B cell (primary cell): ENCODE measurements around the gene SIGLEC6. TPM values are rescaled to one million over a fixed set of nuclear protein-coding genes. Genes with fewer than 3 reads are reported as not detected.

ENCODE experiments used
- ATAC-seq: fragments of 200-7000 bp; cut with Tn5 transposase; one replicate; pipeline ENCODE4 v1.10.0; 2021; ENCODE audit warnings: low read depth, mild to moderate bottlenecking, moderate number of reproducible peaks, moderate library complexity
- CTCF ChIA-PET: fragments of 350-600 bp; sonication (Branson Sonifier 250); formaldehyde crosslinking; loops from one replicate; lab custom pipeline; 2021; ENCODE audit warnings: antibody characterized with exemption, inconsistent platforms; lab: Charles Lee
- POLR2A ChIA-PET: fragments of 350-600 bp; sonication (Branson Sonifier 250); formaldehyde crosslinking; loops from one replicate; lab custom pipeline; 2021; ENCODE audit warnings: antibody characterized with exemption; lab: Charles Lee
- DNase-seq: peaks from one replicate; pipeline ENCODE4 v3.0.0; 2013
- H2AFZ ChIP-seq: 2 replicates; pipeline ENCODE4 v1.6.1; 2012; ENCODE audit warnings: mild to moderate bottlenecking, low read depth, low read length; ENCODE audit not compliant: insufficient read depth, poor library complexity, severe bottlenecking
- H3K27ac ChIP-seq, 2 donors: 1 replicate in 1 of 2; 2 replicates in 1 of 2; pipeline ENCODE4 v1.5.1; 2012 to 2013; ENCODE audit warnings: low read length in 2 of 2, mild to moderate bottlenecking in 2 of 2, moderate library complexity in 1 of 2
- H3K27me3 ChIP-seq, 4 experiments: fragments of 200-600 bp in 1 of 4; sonication (generic) in 1 of 4; replicated peaks in 1 of 4; 1 replicate in 2 of 4; 2 replicates in 2 of 4; pipeline versions ENCODE4 v1.6.1 to v1.7.0; 2013 to 2016; ENCODE audit warnings: low read length in 3 of 4, mild to moderate bottlenecking in 2 of 4, mixed read lengths in 1 of 4, moderate library complexity in 1 of 4; ENCODE audit not compliant: insufficient read depth in 4 of 4, control insufficient read depth in 3 of 4; ENCODE audit errors: control extremely low read depth in 1 of 4
- H3K36me3 ChIP-seq, 2 experiments: replicated peaks in 1 of 2; 1 replicate in 1 of 2; 2 replicates in 1 of 2; pipeline versions ENCODE4 v1.6.1 to v1.7.1; 2013; ENCODE audit warnings: low read length in 1 of 2; ENCODE audit not compliant: insufficient read depth in 2 of 2, control insufficient read depth in 1 of 2; ENCODE audit errors: control extremely low read depth in 1 of 2, extremely low read depth in 1 of 2
- H3K4me1 ChIP-seq, 2 donors: fragments of 200-600 bp in 1 of 2; sonication (generic) in 1 of 2; 1 replicate in 1 of 2; 2 replicates in 1 of 2; pipeline versions ENCODE4 v1.5.1 to v1.6.1; 2013 to 2017; ENCODE audit warnings: low read length in 2 of 2; ENCODE audit not compliant: control insufficient read depth in 2 of 2, insufficient read depth in 2 of 2
- H3K4me2 ChIP-seq: replicated peaks from 2 replicates; pipeline ENCODE3; 2012; ENCODE audit warnings: mild to moderate bottlenecking, low read depth, low read length; ENCODE audit not compliant: poor library complexity, severe bottlenecking
- H3K4me3 ChIP-seq, 5 experiments: fragments of 200-600 bp in 1 of 5; sonication (generic) in 1 of 5; 1 replicate in 3 of 5; 2 replicates in 2 of 5; pipeline versions ENCODE4 v1.5.1 to v1.7.0; 2011 to 2016; ENCODE audit warnings: low read length in 4 of 5, mild to moderate bottlenecking in 4 of 5, low read depth in 2 of 5, control low read depth in 1 of 5, moderate library complexity in 1 of 5; ENCODE audit not compliant: insufficient read depth in 1 of 5; ENCODE audit errors: control extremely low read depth in 1 of 5, extremely low read depth in 1 of 5
- H3K79me2 ChIP-seq: fragments of 200-600 bp; sonication (generic); one replicate; pipeline ENCODE4 v1.6.0; 2016; ENCODE audit warnings: low read length; ENCODE audit not compliant: control insufficient read depth, insufficient read depth
- H3K9ac ChIP-seq: fragments of 200-600 bp; sonication (generic); 2 replicates; pipeline ENCODE4 v1.6.1; 2017; ENCODE audit warnings: mild to moderate bottlenecking, low read length, moderate library complexity
- H3K9me3 ChIP-seq, 3 donors: one replicate each; pipeline versions ENCODE4 v1.6.1 to v1.7.1; 2013; ENCODE audit warnings: low read length in 2 of 3; ENCODE audit not compliant: control insufficient read depth in 2 of 3, insufficient read depth in 1 of 3; ENCODE audit errors: control extremely low read depth in 1 of 3
- H4K20me1 ChIP-seq: 2 replicates; pipeline ENCODE4 v1.6.0; 2012; ENCODE audit warnings: mild to moderate bottlenecking, low read length; ENCODE audit not compliant: insufficient read depth, control insufficient read depth, poor library complexity, severe bottlenecking
- H3K27ac Mint-ChIP-seq: one replicate; pipeline ENCODE4 v1.8.0; 2021; ENCODE audit warnings: mixed read lengths
- H3K27me3 Mint-ChIP-seq: one replicate; pipeline ENCODE4 v1.8.0; 2021; ENCODE audit warnings: mixed read lengths
- H3K4me1 Mint-ChIP-seq: one replicate; pipeline ENCODE4 v1.8.0; 2021; ENCODE audit warnings: mixed read lengths
- H3K4me3 Mint-ChIP-seq: one replicate; pipeline ENCODE4 v1.8.0; 2021; ENCODE audit warnings: mixed read lengths
- H3K9me3 Mint-ChIP-seq: one replicate; pipeline ENCODE4 v1.8.0; 2022; ENCODE audit warnings: mixed read lengths; ENCODE audit not compliant: insufficient read depth
- EZH2 ChIP-seq: IDR thresholded peaks from 2 replicates; pipeline ENCODE4 v1.6.1; 2012; ENCODE audit warnings: borderline replicate concordance, low read depth, mild to moderate bottlenecking, moderate library complexity, low read length; ENCODE audit not compliant: insufficient read depth, poor library complexity, severe bottlenecking
- WGBS: methylation state at CpG from one replicate; pipeline ENCODE4 v1.1.5; 2013; ENCODE audit warnings: missing lambda C conversion rate; ENCODE audit not compliant: insufficient coverage; 5-methylcytosine and 5-hydroxymethylcytosine counted together
- intact Hi-C: fragments of 100-400 bp; cut with micrococcal nuclease; formaldehyde crosslinking; loops from one replicate; pipeline ENCODE4 v1.10.0; 2022
- polyA plus RNA-seq: library from polyadenylated mRNA; depleted of rRNA; stranded (reverse); fragments of >200 nt; gene quantifications from 2 replicates; pipeline ENCODE4 v1.2.3, GENCODE V29; 2012
- total RNA-seq, 2 donors: library from RNA; stranded (reverse); fragments of 120-200 nt in 1 of 2; gene quantifications; 1 replicate in 1 of 2; 2 replicates in 1 of 2; pipeline versions ENCODE4 v1.2.3 to v1.2.4, GENCODE V29; 2013 to 2022
- TF ChIP-seq, protein P1 (sequence below): fragments of 200-600 bp; IDR thresholded peaks from one replicate; pipeline ENCODE4 v1.8.0; 2022; ENCODE audit warnings: antibody characterized with exemption, mild to moderate bottlenecking

The SIGLEC6 gene
- total and polyA plus RNA-seq, 2 donors (not counting 1 experiment from before 2014, with no cell fraction given) = 21.2 to 35.4 TPM

DNA sequence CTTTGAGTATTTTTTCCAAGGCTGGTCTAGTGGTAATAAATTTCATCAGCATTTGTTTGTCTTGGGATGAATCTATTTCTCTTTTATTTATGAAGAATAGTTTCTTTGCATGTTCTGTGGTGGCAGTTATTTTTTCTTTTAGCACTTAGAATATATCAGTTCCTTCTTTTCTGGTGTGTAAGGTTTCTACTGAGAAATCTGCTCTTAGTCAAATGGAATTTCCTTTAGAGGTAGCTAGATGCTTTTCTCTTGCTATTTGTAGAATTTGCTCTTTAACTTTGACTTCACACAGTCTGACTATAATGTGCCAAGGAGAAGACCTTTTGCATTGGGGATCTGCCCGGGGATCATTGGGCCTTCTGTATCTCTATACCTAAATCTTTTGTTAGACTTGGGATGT, 4.1 kb upstream of the SIGLEC6 start:
- H3K4me3 Mint-ChIP-seq = peak overlapping the region; percentile 23
- no peak overlapping the region for H2AFZ ChIP-seq
- H3K9ac ChIP-seq = no peak overlapping the region
- intact Hi-C loops = loop anchor here (1.0 kb wide), 1 partner anchor 11 kb away; no protein-coding TSS in a partner anchor
- peak overlapping the region; percentile 84 for H3K27ac Mint-ChIP-seq
- H3K27me3 ChIP-seq = no peaks in the 10 kb centered on the region
- peak overlapping the region; percentile 4 for H3K4me2 ChIP-seq
- no peak for DNase-seq
- H3K4me1 ChIP-seq = peaks cover 19 to 25% of the 10 kb centered on the region in 2 donors
- H3K4me1 Mint-ChIP-seq = peaks cover 48% of the 10 kb centered on the region
- no peak overlapping the region for H3K27ac ChIP-seq
- no peaks in the 10 kb centered on the region for H3K9me3 Mint-ChIP-seq
- POLR2A ChIA-PET = no interaction called here
- H3K4me3 ChIP-seq = peak overlapping the region in 1 of 5 experiments; percentile 0
- WGBS = no CpG with 5 or more reads among the region's 1 CpG
- no peak for ATAC-seq
- no peaks in the 10 kb centered on the region for H4K20me1 ChIP-seq
- CTCF ChIA-PET = interaction anchor here (1.0 to 1.8 kb wide), 4 partner anchors 21 to 121 kb away, joined by 3 to 5 read pairs (median 4); no protein-coding TSS in a partner anchor
- H3K27me3 Mint-ChIP-seq = peaks cover 4% of the 10 kb centered on the region
- H3K36me3 ChIP-seq = no peaks in the 10 kb centered on the region
- peaks cover 5% of the 10 kb centered on the region for H3K79me2 ChIP-seq
- no peak for TF ChIP-seq EZH2
- TF ChIP-seq, protein P1, sequence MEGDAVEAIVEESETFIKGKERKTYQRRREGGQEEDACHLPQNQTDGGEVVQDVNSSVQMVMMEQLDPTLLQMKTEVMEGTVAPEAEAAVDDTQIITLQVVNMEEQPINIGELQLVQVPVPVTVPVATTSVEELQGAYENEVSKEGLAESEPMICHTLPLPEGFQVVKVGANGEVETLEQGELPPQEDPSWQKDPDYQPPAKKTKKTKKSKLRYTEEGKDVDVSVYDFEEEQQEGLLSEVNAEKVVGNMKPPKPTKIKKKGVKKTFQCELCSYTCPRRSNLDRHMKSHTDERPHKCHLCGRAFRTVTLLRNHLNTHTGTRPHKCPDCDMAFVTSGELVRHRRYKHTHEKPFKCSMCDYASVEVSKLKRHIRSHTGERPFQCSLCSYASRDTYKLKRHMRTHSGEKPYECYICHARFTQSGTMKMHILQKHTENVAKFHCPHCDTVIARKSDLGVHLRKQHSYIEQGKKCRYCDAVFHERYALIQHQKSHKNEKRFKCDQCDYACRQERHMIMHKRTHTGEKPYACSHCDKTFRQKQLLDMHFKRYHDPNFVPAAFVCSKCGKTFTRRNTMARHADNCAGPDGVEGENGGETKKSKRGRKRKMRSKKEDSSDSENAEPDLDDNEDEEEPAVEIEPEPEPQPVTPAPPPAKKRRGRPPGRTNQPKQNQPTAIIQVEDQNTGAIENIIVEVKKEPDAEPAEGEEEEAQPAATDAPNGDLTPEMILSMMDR = no peak
- peaks cover 0 to 4% (median 0%) of the 10 kb centered on the region in 3 donors for H3K9me3 ChIP-seq

DNA sequence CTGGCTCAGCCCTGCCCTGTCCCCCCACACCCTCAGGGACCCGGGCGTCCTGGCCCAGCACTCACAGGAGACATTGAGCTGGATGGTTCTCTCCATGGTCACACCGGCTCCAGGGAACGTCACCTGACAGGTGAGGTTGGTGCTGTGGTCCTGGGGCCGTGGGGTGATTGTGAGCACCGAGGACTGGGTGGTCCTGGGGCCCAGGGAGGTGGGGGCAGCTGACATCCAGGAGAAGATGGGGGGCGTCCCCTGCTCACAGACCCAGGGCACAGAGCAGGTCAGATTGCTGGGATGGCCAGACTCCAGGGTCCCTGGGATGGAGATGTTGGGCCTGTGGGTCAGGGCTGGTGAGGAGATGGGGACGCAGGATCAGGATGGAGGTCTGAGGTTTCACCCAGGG, 854 bp downstream of the SIGLEC6 start:
- Histone ChIP-seq H3K9me3 (peaks cover 0 to 4% (median 0%) of the 10 kb centered on the region in 3 donors), H3K27me3 (no peaks in the 10 kb centered on the region), H3K4me1 (peaks cover 28 to 48% of the 10 kb centered on the region in 2 donors), H2AFZ (no peak overlapping the region), H4K20me1 (no peaks in the 10 kb centered on the region), H3K4me3 (peak overlapping the region in 3 of 5 experiments; percentile 51 to 60 (median 52)), H3K79me2 (peaks cover 5% of the 10 kb centered on the region), H3K9ac (peak overlapping the region; percentile 64), H3K36me3 (peaks cover 0 to 9% of the 10 kb centered on the region in 2 experiments), H3K4me2 (peak overlapping the region; percentile 74), H3K27ac (no peak overlapping the region)
- WGBS = 93% methylated on average over 7 of the region's 8 CpGs
- CTCF ChIA-PET = interaction anchor here (1.2 to 4.4 kb wide), 6 partner anchors 8 to 125 kb away, joined by 5 to 27 read pairs (median 8); no protein-coding TSS in a partner anchor
- Mint-ChIP-seq H3K4me3 (peak overlapping the region; percentile 88), H3K4me1 (peaks cover 81% of the 10 kb centered on the region), H3K27ac (peak overlapping the region; percentile 83), H3K27me3 (no peaks in the 10 kb centered on the region), H3K9me3 (no peaks in the 10 kb centered on the region)
- TF ChIP-seq EZH2 = no peak
- TF ChIP-seq, protein P1 = no peak
- no peak for DNase-seq
- ATAC-seq = no peak
- POLR2A ChIA-PET = no interaction called here
- intact Hi-C loops = loop anchor here (2.0 to 5.0 kb wide), 4 partner anchors 42 to 122 kb away; partner anchors contain the start of genes SIGLEC10 and ZNF175
